ENCODE measurements around the gene MYL7.

DNA sequence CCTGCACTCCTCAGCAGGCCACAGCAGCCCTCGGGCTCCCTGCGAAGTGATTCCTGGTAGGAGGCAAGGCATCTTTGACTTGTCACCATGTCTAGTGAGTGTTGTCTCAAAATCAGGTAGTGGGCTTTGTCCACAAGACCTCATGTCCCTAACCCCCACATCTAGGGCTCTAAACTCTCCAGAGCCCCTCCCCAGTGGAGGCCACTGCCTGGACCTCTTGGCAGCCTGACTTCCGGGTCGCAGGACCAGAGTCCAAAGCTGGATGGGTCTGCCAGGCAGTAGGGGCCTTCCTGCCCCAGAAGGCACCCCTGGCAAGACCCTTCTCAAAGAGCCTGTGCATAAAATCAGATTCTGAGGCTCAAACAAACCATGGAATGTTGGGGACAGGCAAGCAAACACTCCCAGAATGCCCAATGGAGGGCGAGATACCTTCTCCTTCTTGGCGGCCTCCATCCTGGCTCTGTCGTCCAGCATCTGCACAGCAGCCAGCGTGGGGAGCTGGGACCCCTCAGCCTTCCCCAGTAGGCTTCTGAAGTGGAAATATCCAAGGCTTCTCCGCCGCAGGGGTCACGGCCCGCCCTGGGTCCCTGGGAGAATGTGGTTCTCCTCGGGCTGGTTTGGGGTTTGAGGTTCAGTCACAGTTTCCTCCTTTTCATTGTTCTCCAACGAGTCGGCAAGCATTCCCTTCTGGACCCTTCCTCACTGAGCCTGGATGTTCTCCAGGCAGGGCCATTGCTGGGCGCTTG, 47.5 kb upstream of the MYL7 start:
- TF ChIP-seq, protein P1, sequence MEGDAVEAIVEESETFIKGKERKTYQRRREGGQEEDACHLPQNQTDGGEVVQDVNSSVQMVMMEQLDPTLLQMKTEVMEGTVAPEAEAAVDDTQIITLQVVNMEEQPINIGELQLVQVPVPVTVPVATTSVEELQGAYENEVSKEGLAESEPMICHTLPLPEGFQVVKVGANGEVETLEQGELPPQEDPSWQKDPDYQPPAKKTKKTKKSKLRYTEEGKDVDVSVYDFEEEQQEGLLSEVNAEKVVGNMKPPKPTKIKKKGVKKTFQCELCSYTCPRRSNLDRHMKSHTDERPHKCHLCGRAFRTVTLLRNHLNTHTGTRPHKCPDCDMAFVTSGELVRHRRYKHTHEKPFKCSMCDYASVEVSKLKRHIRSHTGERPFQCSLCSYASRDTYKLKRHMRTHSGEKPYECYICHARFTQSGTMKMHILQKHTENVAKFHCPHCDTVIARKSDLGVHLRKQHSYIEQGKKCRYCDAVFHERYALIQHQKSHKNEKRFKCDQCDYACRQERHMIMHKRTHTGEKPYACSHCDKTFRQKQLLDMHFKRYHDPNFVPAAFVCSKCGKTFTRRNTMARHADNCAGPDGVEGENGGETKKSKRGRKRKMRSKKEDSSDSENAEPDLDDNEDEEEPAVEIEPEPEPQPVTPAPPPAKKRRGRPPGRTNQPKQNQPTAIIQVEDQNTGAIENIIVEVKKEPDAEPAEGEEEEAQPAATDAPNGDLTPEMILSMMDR (IDR thresholded peaks at IDR 0.05): no peak
- no peak for TF ChIP-seq EP300 (IDR thresholded peaks at IDR 0.05; ENCODE audit: borderline replicate concordance in 1 of 2, low read depth in 1 of 2, low read length in 1 of 2)
- TF ChIP-seq CHD2 (IDR thresholded peaks at IDR 0.05; ENCODE audit: low read length, partially characterized antibody): no peak
- no peak for TF ChIP-seq TCF12 (IDR thresholded peaks at IDR 0.05)
- TF ChIP-seq RXRA (IDR thresholded peaks at IDR 0.05; ENCODE audit: borderline replicate concordance, low read depth): no peak
- TF ChIP-seq RAD21 (IDR thresholded peaks at IDR 0.05; ENCODE audit: low read length): no peak
- no peak for TF ChIP-seq YY1 (IDR thresholded peaks at IDR 0.05; ENCODE audit: low read depth)
- TF ChIP-seq SIN3A (IDR thresholded peaks at IDR 0.05; ENCODE audit: borderline replicate concordance, low read depth, low read length): no peak
- no peak for TF ChIP-seq SMC3 (IDR thresholded peaks at IDR 0.05; ENCODE audit: low read depth, low read length)
- no peak for TF ChIP-seq POLR2AphosphoS5 (IDR thresholded peaks at IDR 0.05; ENCODE audit: low read depth, low read length)
